Astrocyte (in vitro differentiated cells and primary cell): ENCODE data around the gene ALDH3A1. TPM values are rescaled to one million over a fixed set of nuclear protein-coding genes. Genes with fewer than 3 reads are reported as not detected.

Source experiments
- DNase-seq: peaks from one replicate; pipeline ENCODE4 v3.0.0-alpha.2; 2010; ENCODE audit warnings: low read depth
- FAIRE-seq: peaks from 2 replicates; lab custom pipeline; 2011; peaks lifted over from hg19 to GRCh38; lab: Jason Lieb, UNC
- H2AFZ ChIP-seq: 2 replicates; pipeline ENCODE4 v1.6.0; 2012; ENCODE audit warnings: low read depth, low read length, inconsistent platforms
- H3K27ac ChIP-seq: 2 replicates; pipeline ENCODE4 v1.5.1; 2011; ENCODE audit warnings: low read depth, low read length, inconsistent platforms
- H3K27me3 ChIP-seq: 2 replicates; pipeline ENCODE4 v1.6.0; 2011; ENCODE audit warnings: low read length, inconsistent platforms; ENCODE audit not compliant: insufficient read depth
- H3K36me3 ChIP-seq: 2 replicates; pipeline ENCODE4 v1.5.1; 2011; ENCODE audit warnings: low read length, inconsistent platforms; ENCODE audit not compliant: insufficient read depth
- H3K4me1 ChIP-seq: 2 replicates; pipeline ENCODE4 v1.5.1; 2011; ENCODE audit warnings: low read length, inconsistent platforms; ENCODE audit not compliant: insufficient read depth
- H3K4me2 ChIP-seq: 2 replicates; pipeline ENCODE4 v1.6.0; 2012; ENCODE audit warnings: low read length, inconsistent platforms
- H3K4me3 ChIP-seq: 2 replicates; pipeline ENCODE4 v1.5.1; 2011; ENCODE audit warnings: low read depth, mild to moderate bottlenecking, low read length, inconsistent platforms; ENCODE audit not compliant: insufficient read depth
- H3K79me2 ChIP-seq: 2 replicates; pipeline ENCODE4 v1.6.0; 2012; ENCODE audit warnings: mild to moderate bottlenecking, low read length, inconsistent platforms; ENCODE audit not compliant: insufficient read depth
- H3K9ac ChIP-seq: 2 replicates; pipeline ENCODE4 v1.6.0; 2012; ENCODE audit warnings: mild to moderate bottlenecking, low read length, inconsistent platforms
- H3K9me3 ChIP-seq: 2 replicates; pipeline ENCODE4 v1.5.1; 2012; ENCODE audit warnings: low read depth, mild to moderate bottlenecking, low read length, inconsistent platforms; ENCODE audit not compliant: insufficient read depth
- H4K20me1 ChIP-seq: 2 replicates; pipeline ENCODE4 v1.6.0; 2012; ENCODE audit warnings: low read length, inconsistent platforms; ENCODE audit not compliant: insufficient read depth
- H3K27ac Mint-ChIP-seq: one replicate; pipeline ENCODE4 v1.8.0; 2021; ENCODE audit warnings: mild to moderate bottlenecking, mixed read lengths; ENCODE audit not compliant: unreplicated experiment
- H3K27me3 Mint-ChIP-seq: one replicate; pipeline ENCODE4 v1.8.0; 2021; ENCODE audit warnings: low read depth, mixed read lengths; ENCODE audit not compliant: unreplicated experiment
- H3K36me3 Mint-ChIP-seq: one replicate; pipeline ENCODE4 v1.8.0; 2021; ENCODE audit warnings: low read depth, mixed read lengths; ENCODE audit not compliant: unreplicated experiment
- H3K4me1 Mint-ChIP-seq: one replicate; pipeline ENCODE4 v1.8.0; 2021; ENCODE audit warnings: low read depth, mixed read lengths; ENCODE audit not compliant: unreplicated experiment
- H3K4me3 Mint-ChIP-seq: one replicate; pipeline ENCODE4 v1.8.0; 2021; ENCODE audit warnings: mild to moderate bottlenecking, moderate library complexity, mixed read lengths; ENCODE audit not compliant: unreplicated experiment
- H3K9me3 Mint-ChIP-seq: one replicate; pipeline ENCODE4 v1.8.0; 2021; ENCODE audit warnings: mild to moderate bottlenecking, mixed read lengths; ENCODE audit not compliant: unreplicated experiment
- CTCF ChIP-seq: IDR thresholded peaks from 2 replicates; pipeline ENCODE4 v1.5.1; 2011; ENCODE audit warnings: low read depth, mild to moderate bottlenecking, inconsistent platforms, low read length, moderate library complexity; ENCODE audit not compliant: insufficient read depth
- EZH2 ChIP-seq: IDR thresholded peaks from 2 replicates; pipeline ENCODE4 v1.6.1; 2012; ENCODE audit warnings: mild to moderate bottlenecking, low read length, inconsistent platforms; ENCODE audit not compliant: insufficient read depth
- total RNA-seq: library from RNA; stranded (reverse); gene quantifications from 2 replicates; pipeline ENCODE4 v1.2.1, GENCODE V29; 2021

The ALDH3A1 gene
- total RNA-seq, 1 donor from 2014 or later: not detected

DNA sequence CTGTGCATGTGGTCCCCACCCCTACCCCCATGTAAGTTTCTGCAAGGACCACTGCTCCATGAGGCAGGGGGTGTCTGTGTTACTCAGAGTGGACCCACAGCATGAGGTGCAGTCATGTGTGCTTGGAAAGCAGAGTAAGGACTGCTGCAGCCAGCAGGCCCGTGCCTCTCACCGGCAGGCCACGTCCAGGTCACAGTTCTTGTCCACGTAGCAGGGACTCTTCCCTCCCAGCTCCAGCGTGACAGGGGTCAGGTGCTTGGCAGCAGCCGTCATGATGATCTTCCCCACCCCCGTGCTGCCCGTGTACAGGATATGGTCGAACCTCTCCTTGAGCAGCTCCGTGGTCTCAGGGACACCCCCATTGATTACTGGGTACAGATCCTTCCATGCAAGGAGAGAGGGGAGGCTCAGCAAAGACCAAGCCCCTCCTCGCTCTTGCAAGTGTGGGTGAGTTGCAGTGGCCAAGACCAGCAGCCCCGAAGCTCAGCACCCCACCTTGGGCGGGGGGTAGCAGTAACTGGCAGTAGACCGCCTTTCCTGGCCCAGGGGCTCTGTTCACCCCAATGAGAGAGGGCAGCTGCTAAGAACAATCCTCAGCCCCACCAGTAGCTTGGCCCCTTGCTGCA, 6.2 kb downstream of the ALDH3A1 start:
- no peaks in the 10 kb centered on the region for H3K36me3 Mint-ChIP-seq
- peaks cover 42% of the 10 kb centered on the region for H3K27me3 Mint-ChIP-seq
- no peak overlapping the region for H3K27ac ChIP-seq
- no peak overlapping the region for H2AFZ ChIP-seq
- no peak for FAIRE-seq
- no peak overlapping the region for H3K9ac ChIP-seq
- no peak for TF ChIP-seq EZH2
- TF ChIP-seq CTCF: no peak
- H3K4me1 Mint-ChIP-seq: no peaks in the 10 kb centered on the region
- no peaks in the 10 kb centered on the region for H3K9me3 ChIP-seq
- H3K27me3 ChIP-seq: peaks cover 4% of the 10 kb centered on the region
- H3K36me3 ChIP-seq: no peaks in the 10 kb centered on the region
- no peak overlapping the region for H3K27ac Mint-ChIP-seq
- H4K20me1 ChIP-seq: no peaks in the 10 kb centered on the region
- DNase-seq: no peak
- peaks cover 3% of the 10 kb centered on the region for H3K9me3 Mint-ChIP-seq
- H3K4me3 ChIP-seq: no peak overlapping the region
- no peak overlapping the region for H3K4me3 Mint-ChIP-seq
- no peaks in the 10 kb centered on the region for H3K4me1 ChIP-seq
- H3K4me2 ChIP-seq: no peak overlapping the region
- no peaks in the 10 kb centered on the region for H3K79me2 ChIP-seq

DNA sequence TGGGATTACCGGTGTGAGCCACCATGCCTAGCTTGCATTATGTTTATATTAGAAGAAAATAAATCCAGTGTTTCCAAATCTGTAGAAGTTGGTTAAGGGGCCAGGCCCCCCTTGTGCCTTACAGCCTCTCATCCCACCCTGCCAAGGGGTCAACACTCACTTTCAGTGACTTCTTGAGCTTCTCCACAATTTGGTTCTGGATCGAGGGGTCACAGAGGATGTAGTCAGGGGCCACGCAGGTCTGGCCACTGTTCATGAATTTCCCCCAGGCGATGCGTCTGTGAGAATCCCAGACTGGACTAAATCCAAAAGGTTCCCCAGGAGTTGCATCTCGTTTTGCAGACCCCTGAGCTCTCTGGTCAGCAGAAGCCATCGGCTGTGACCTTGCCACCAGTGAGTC, 7.2 kb downstream of the ALDH3A1 start:
- Histone ChIP-seq H3K9ac (no peak overlapping the region), H3K27ac (no peak overlapping the region), H3K4me1 (no peaks in the 10 kb centered on the region), H3K36me3 (no peaks in the 10 kb centered on the region), H3K4me3 (no peak overlapping the region), H3K79me2 (no peaks in the 10 kb centered on the region), H2AFZ (no peak overlapping the region), H3K27me3 (peaks cover 4% of the 10 kb centered on the region), H3K9me3 (no peaks in the 10 kb centered on the region), H3K4me2 (no peak overlapping the region), H4K20me1 (no peaks in the 10 kb centered on the region)
- Mint-ChIP-seq H3K4me3 (no peak overlapping the region), H3K4me1 (no peaks in the 10 kb centered on the region), H3K9me3 (peaks cover 3% of the 10 kb centered on the region), H3K36me3 (peaks cover 2% of the 10 kb centered on the region), H3K27ac (no peak overlapping the region), H3K27me3 (peaks cover 49% of the 10 kb centered on the region)
- no peak for DNase-seq
- FAIRE-seq: no peak
- no peak for TF ChIP-seq EZH2
- TF ChIP-seq CTCF: no peak
